GF-D8 (cell line): ENCODE measurements around the gene PARD6B.
"Not testable (repeated sequence)": the region's sequence is repeated elsewhere in the genome, so short reads cannot be mapped to it uniquely, and the experiment has no call there.

Experiments used
- DNase-seq: peaks from one replicate; lab custom pipeline; 2025; lab: John Stamatoyannopoulos, UW

Gene PARD6B

DNA sequence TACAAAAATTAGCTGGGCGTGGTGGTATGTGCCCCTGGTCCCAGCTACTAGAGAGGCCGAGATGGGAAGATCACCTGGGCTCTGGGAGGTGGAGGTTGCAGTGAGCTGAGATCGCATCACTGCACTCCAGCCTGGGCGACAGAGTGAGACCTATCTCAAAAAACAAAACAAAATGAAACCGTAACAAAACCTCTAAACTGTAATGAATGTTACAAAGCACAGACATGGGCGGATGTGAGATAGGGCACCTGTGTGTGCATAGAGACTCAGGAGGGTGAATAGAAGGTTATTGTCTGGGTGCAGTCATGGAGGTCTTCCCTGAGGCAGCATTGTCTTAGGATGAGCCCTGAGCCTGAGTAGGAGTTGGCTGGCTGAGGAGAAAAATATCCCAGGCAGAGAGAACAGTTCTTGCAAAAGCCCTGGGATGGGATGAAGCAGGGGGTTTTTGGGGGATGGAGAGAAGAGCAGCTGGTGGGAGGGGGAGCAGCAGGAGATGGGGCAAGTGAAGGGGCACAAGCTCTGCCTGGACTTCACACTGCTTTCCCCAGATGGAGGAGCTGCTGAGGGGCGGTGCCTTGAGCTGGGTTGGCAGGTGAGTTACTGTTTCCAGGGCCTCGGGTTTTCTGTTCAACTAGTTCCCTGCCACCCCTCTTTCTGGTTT lies 68.6 kb downstream of the PARD6B start:
- DNase-seq: no peak

- DNase-seq: not testable (repeated sequence)
Observed at GRCh38 chr20:50800986-50801746, 69.8 kb downstream of the PARD6B start.

DNA sequence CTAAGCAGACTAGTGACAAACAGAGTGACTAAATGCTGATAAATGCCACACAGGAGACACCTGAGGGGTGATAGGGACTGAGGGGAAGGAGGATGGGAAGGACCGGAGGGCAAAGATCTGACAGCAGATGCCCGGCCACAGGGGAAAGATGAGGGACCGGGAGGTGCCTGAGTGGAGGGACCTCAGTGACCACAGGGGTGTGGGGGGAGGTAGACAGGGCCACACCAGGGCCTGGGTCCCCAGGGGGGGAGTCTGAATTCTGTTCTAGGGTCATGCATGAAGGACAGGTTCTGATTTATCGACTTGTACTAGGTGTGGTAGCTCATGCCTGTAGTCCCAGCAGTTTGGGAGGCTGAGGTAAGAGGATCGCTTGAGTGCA lies 70.4 kb downstream of the PARD6B start:
- no peak for DNase-seq

DNA sequence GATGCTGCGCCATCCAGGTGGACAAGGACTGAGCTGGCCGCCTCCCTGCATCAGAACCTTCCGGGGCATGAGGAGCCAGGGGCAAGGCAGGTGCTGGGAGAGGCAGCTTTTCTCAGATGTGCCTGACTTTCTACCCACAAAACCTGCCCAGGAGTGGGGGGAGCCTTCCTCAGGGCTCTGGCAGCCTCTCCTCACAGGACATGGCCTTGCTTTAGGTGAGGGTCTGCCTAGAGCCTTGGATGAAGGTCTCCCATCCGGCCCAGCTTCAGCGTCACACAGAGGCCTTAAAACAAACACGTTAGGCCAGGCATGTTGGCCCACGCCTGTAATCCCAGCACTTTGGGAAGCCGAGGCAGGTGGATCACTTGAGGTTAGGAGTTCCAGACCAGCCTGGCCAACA lies 70.9 kb downstream of the PARD6B start:
- DNase-seq: no peak

- no peak for DNase-seq
Observed at GRCh38 chr20:50804437-50805348, 73.3 kb downstream of the PARD6B start.

GRCh38 chr20:50805349-50805684 lies 73.9 kb downstream of the PARD6B start:
- no peak for DNase-seq

- DNase-seq: no peak
Observed at GRCh38 chr20:50806126-50806768, 74.9 kb downstream of the PARD6B start.
